ENCODE measurements around the gene AP1M1.

The AP1M1 gene

GRCh38 chr19:16232127-16232526, 34.4 kb downstream of the AP1M1 start:
- DNase-seq (ENCODE audit: low read depth, low spot score), result no peak

DNA sequence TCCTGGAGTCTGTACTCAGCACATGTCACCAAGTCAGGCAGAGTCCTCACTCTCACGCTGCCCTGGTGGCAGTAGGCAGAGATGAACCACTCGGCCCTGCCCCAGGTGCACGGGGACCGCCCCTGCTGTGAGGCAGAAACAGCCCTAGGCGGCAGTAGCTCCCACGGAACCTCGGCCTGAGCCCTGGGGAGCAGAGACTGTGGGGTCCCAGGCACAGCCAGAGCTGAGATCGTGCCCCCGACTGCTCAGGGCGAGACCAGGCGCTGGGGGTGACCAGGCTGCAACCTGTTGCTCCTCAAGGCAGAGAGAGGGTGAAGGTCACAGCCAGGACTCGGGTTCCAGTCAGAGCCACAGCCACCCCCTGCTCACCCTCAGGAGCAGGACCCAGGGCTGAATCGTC, 34.9 kb downstream of the AP1M1 start:
- DNase-seq (ENCODE audit: low read depth, low spot score), result no peak

GRCh38 chr19:16233081-16233776, 35.5 kb downstream of the AP1M1 start:
- DNase-seq (ENCODE audit: low read depth, low spot score), result no peak

DNA sequence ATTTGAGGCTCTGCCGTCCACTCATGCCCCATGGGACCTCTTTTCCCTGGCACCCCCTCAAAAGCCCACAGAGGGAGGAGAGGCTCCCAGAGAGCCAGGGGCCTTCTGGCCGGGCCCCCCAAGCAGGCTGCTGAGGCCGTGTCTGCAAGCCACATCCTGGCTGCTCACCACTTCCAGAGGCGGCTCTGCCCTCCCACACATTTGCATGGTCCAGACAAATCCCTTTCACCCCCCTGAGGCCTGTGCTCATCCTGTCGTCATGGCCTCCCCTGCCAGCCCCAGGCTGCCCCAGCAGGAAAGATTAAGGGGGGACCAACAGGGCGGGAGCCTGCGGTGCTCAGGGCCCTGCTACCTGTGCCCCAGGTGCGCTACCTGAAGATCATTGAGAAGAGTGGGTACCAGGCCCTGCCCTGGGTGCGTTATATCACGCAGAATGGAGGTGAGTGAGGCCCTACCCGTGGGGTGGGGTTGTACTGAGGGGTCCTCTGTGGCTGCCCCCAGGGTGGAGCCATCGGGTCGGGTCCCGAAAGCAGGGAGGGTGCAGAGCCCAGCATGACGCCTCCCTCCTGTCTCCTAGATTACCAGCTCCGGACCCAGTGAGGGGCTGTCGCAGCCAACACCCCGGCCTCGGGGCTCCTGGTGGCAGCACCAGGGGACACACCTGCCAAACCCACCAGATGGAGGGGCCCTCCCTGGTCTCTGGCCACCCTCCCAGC, 36.3 kb downstream of the AP1M1 start:
- no peak for DNase-seq (ENCODE audit: low read depth, low spot score)

DNA sequence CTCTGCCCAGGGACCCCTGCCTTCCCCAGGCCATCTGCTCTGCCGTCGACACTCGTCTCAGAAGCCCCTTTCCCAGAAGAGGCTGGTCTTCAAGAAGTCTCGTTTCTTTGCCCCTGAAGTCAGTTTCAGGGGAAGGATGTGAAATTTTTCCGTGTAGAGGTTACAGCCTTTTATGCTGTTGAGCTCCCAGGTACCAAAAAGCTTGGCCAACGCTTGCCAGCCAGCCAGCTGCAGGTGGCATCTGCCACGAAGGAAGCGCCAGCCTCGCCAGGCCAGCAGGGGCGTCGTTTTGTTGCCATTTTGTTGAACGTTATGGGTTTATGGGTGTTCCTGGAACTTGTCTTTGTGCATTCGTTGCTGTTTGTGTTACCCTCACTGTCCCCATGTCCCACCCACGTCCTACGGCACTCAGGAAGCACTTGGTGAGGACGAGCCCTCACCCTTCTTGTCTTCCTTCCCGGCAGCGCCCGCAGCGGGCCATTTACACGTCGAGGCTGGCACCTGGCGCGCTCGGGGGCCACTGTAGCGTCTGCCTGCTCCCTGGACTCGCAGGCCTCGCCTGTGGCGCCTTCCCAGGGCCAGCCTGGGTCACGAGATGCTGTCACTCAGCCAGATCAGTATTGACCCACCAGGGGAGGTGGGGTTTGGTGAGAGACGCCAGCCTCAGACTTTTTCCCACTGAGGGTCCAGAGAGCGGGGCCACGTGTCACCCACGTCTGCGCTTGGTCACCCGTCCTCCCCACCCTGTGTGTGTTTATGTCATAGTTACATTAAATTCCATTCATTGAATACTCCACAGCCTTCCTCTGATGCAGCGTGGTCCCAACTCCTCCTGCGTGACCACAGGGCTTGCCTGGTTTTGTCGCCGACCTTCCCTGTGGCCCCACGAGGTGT, 37.1 kb downstream of the AP1M1 start:
- DNase-seq (ENCODE audit: low read depth, low spot score), result no peak

DNA sequence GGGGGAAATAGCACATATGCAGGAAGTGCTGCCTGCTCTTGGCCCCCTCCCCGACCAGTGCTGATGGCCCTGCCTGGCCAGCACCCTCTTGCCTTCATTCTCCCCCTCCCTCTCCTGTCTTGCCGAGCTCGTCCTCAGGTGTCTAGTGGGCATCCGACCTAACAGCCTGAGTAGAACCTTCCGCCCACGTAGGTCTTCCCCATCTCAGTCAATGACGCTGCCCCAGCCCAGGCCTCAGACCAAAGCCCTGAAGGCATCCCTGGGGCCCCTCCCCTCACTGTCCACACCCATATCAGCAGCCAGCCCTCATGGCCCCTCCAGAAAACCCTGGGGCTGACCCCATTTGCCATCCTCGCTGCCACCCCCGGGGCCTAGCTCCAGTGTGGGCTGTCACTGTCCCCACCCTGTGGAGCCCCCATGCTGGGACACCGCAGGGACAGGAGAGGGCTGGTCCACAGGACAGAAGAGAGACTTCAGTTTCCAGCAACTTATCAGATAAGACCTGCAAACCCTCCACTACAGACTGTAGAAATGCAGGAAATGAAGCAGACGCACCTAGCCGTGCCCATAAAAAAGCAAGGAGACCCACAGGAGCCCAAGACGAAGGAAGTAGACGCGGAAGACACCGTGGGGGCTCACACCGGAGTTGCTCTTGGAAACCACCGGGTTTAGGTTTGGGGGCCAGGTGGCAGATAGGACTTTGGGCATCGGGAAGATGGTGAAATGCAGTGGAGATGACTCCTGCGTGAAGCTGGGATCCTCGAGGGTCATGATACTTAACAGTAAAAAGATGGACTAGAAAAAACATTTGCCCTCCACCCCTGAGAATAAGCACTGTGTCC, 38.3 kb downstream of the AP1M1 start:
- no peak for DNase-seq (ENCODE audit: low read depth, low spot score)

GRCh38 chr19:16244091-16244490, 46.4 kb downstream of the AP1M1 start:
- no peak for DNase-seq (ENCODE audit: low read depth, low spot score)

GRCh38 chr19:16247353-16248182, 49.9 kb downstream of the AP1M1 start:
- DNase-seq (ENCODE audit: low read depth, low spot score), result peak; percentile 39

GRCh38 chr19:16248380-16249023, 50.8 kb downstream of the AP1M1 start:
- no peak for DNase-seq (ENCODE audit: low read depth, low spot score)

DNA sequence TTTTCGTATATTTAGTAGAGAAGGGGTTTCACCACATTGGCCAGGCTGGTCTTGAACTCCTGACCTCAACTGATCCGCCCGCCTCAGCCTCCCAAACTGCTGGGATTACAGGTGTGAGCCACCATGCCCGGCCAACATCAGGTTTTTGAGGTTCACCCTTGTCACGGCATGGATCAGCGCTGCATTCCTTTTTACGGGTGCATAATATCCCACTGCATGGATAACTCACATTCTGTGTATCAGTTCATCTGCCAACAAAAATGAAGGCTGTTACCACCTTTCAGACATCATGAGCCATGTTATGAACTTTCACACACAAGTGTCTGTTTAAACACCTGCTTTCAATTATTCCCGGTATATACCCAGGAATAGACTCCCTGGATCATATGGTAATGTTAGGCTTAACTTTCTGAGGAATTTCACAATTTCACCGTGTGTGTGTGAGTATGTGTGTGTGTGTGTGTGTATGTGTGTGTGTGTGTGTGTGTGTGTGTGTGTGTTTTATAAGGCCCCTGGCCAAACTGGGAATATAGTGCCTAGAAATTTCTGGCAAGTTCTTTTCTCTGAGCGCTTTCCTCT, 52.2 kb downstream of the AP1M1 start:
- no peak for DNase-seq (ENCODE audit: low read depth, low spot score)

DNA sequence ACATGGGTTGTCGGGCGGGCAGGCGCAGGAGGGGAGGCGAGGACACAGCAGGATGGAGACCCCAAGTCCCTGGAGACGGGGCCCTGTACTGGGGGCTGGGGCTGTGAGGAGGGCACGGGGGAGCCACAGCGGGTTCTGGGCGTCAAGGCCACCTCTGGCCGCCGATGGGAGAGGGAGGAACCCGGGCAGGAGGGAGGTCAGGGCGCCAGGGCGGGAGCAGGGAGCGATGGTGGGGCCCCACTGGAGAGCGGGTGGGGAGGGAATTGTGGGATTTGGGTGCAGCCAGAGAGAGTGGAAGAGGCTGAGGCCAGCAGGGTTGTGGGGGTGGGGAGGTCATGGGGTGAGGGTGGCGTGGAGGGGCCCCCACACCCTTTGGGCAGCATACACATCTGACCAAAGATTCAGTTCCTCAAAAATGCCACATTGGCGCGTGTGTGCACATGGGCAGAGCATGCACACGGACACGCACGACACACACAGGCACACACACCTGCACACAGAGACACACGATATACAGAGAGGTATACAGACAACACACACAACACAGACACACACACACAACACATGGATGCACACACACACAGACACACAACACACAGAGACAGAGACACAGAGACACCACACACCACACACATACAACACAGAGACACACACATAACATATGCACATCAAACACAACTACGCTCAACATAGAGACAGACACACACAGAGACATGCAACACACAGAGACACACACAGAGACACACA, 54.9 kb downstream of the AP1M1 start:
- DNase-seq (ENCODE audit: low read depth, low spot score), result no peak

DNA sequence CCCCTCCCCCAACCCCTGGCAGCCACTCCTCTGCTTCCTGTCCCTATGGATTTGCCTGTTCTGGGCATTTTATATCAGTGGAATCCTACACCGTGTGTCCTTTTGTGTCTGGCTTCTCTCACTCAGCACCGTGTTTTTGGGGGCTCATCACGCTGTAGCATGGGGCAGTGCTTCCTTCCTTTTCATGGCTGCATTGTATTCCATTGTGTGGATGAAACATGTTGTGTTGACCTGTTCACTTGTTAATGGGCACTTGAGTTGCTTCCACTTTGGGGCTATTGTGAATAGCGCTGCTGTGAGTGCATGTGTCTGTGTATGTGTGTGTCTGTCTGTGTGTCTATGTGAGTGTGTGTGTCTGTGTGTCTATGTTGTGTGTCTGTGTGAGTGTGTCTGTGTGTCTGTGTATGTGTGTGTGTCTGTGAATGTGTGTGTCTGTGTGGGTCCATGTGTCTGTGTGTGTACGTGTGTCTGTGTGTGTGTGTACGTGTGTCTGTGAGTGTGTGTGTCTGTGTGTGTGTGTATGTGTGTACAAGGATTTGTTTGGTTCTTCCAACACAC, 57.2 kb downstream of the AP1M1 start:
- DNase-seq (ENCODE audit: low read depth, low spot score), result no peak

- no peak for DNase-seq (ENCODE audit: low read depth, low spot score)
These were observed 59.8 kb downstream of the AP1M1 start for GRCh38 chr19:16257509-16258002.

DNA sequence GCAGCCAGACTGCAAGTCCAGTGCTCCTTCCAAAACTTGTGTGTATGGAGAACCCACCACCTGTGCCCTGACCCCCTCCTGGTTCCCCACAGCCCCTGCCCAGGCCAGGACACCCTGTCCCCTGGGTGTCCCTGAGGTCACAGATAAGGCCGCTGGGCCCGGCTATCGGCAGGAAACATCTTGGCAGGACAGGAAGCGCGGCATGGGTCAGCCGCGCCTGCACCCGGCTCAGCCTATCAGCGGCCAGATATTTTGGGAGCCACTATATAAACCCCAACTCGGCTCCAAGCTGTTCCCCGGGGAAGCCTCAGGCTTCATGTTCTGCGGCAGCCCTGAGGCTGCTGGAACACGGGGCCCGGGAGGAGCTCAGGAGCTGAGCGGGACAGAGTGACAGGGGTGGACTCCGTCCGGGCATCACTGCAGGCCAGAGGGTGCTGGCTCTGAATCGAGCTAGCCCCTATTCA, 60.8 kb downstream of the AP1M1 start:
- DNase-seq (ENCODE audit: low read depth, low spot score), result no peak

DNA sequence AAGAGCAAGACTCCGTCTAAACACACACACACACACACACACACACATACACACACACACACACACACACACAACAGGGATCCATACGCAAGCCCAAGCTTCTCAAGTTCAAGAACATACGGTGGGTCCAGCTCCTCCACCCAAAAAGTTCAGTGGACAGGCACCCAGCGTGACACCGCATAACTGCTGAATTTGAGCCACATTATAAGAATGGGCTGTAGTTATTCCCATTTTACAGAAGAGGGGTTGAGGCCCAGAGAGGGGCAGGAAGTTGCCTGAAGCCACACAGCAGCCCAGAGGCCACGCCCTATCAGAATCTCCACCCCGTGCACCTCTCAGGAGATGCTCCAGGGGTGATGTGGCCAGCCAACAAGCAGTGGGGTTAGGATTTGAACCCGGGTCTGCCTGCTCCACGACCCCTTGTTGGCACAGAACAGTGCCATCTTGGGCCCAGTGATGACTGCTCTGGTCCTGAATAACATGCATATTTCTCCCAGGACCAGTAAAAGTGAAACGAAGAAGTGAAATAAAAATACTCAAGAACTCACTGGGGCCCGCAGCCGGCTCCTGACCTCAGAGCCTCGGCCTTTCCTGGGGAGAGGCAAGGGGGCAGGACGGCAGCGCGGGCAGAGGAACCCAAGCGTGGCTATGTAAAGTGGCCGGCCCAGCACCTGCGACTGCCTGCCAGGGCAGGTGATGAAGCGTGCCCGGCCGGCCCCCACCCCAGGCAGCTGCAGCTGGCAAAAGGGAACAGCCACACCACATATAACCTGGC, 61.9 kb downstream of the AP1M1 start:
- DNase-seq (ENCODE audit: low read depth, low spot score), result no peak

- DNase-seq (ENCODE audit: low read depth, low spot score), result no peak
These were observed 62.6 kb downstream of the AP1M1 start for GRCh38 chr19:16260160-16260811.

GRCh38 chr19:16260812-16261161, 63.1 kb downstream of the AP1M1 start:
- no peak for DNase-seq (ENCODE audit: low read depth, low spot score)
